Heart right ventricle (tissue), 16 donors: ENCODE results near the gene SLC32A1. TPM values are rescaled to one million over a fixed set of nuclear protein-coding genes. Genes with fewer than 3 reads are reported as not detected.

Experiments used
- ATAC-seq, 8 donors: fragments of 200-7000 bp; cut with Tn5 transposase; one replicate each; pipeline ENCODE4 v1.9.1; 2020; ENCODE audit warnings: mild to moderate bottlenecking in 8 of 8, moderate library complexity in 8 of 8, moderate number of reproducible peaks in 1 of 8
- DNase-seq, 2 donors: peaks; one replicate each; pipeline ENCODE4 v3.0.0-alpha.2; 2020
- H3K27ac ChIP-seq, 10 donors: fragments of 200-600 bp; sonication (generic) in 2 of 10; one replicate each; pipeline versions ENCODE4 v1.5.0 to v1.8.0; 2020 to 2022; ENCODE audit warnings: mild to moderate bottlenecking in 3 of 10
- H3K27me3 ChIP-seq, 7 donors: fragments of 200-600 bp; one replicate each; pipeline ENCODE4 v1.8.0; 2021 to 2022; ENCODE audit warnings: mild to moderate bottlenecking in 2 of 7
- H3K36me3 ChIP-seq, 9 donors: fragments of 200-600 bp; sonication (generic) in 1 of 9; one replicate each; pipeline versions ENCODE4 v1.5.0 to v1.8.0; 2020 to 2022; ENCODE audit warnings: mild to moderate bottlenecking in 2 of 9
- H3K4me1 ChIP-seq, 9 donors: fragments of 200-600 bp; sonication (generic) in 1 of 9; one replicate each; pipeline versions ENCODE4 v1.5.0 to v1.8.0; 2020 to 2022; ENCODE audit warnings: mild to moderate bottlenecking in 4 of 9
- H3K4me3 ChIP-seq, 10 donors: fragments of 200-600 bp; sonication (generic) in 2 of 10; one replicate each; pipeline versions ENCODE4 v1.5.0 to v1.8.0; 2020 to 2022; ENCODE audit warnings: mild to moderate bottlenecking in 7 of 10, moderate library complexity in 2 of 10
- H3K9me3 ChIP-seq, 11 donors: fragments of 200-600 bp in 10 of 11; sonication (generic) in 2 of 11; one replicate each; pipeline versions ENCODE4 v1.5.0 to v1.8.0; 2013 to 2022; ENCODE audit warnings: mild to moderate bottlenecking in 2 of 11, control low read depth in 1 of 11, moderate library complexity in 1 of 11
- WGBS, 2 donors: extraction: QIAGEN DNeasy Blood & Tissue Kit; methylation state at CpG; one replicate each; pipeline ENCODE4 v1.1.7; 2013; ENCODE audit warnings: inconsistent platforms in 1 of 2; 5-methylcytosine and 5-hydroxymethylcytosine counted together
- intact Hi-C, 10 donors: fragments of 100-400 bp; cut with DNase I; formaldehyde crosslinking; loops; one replicate each; pipeline versions ENCODE4 v1.11.1 to v1.14.2; 2022
- polyA plus RNA-seq, 2 donors: library from polyadenylated mRNA; stranded (reverse); fragments of 200-250 nt; gene quantifications; one replicate each; pipeline ENCODE4 v1.2.3, GENCODE V29; 2013
- total RNA-seq, 10 donors: library from RNA; stranded (reverse); fragmentation: NEBNext Ultra II Directional in 3 of 10; extraction: Animal tissue kit (Norgen Biotek cat#: 25700) in 3 of 10; gene quantifications; one replicate each; pipeline versions ENCODE4 v1.2.1 to v1.2.4, GENCODE V29; 2021 to 2023
- TF ChIP-seq, protein P1 (sequence below), 9 donors: fragments of 200-600 bp; sonication (generic) in 2 of 9; IDR thresholded peaks; one replicate each; pipeline versions ENCODE4 v1.5.0 to v1.8.0; 2021 to 2022; ENCODE audit warnings: antibody characterized with exemption in 9 of 9, mild to moderate bottlenecking in 5 of 9, moderate library complexity in 1 of 9
- donor health status: Arrhythmogenic right ventricular cardiomyopathy.
- donor health status: ischemic (EF 13 %, LVEDD 7.1; RV severe dilation, severe dysfunction).
- donor health status: healthy with polysubstance abuse.
- donor health status: DM: no; HTN: yes; CAD: no.
- donor health status: DM: no; HTN: no; CAD: no.
- donor health status: ischemic (EF 25% LVEDD 6.9; RV normal size, moderate dysfunction).
- donor health status: ischemic (EF 25% LVEDD 5.7; RV mildly dilated, moderate dysfunction).
- donor health status: healthy.
- donor health status: DM: yes; HTN: yes; CAD: no.
- donor health status: Ischemic cardiomyopathy.
- donor health status: ischemic (EF 35%, LVEDD 5.7; RV mildly dilated, moderate dysfunction).
- donor health status: nonischemic (EF 11% LVEDD 7.7; RV severe dilation, severe dysfunction).
- donor health status: DM: yes; HTN: yes; CAD: no.
- donor health status: PGD.
- donor health status: ischemic (EF 29% LVEDD 5.4; RV normal size, mild dysfunction).
- donor health status: nonischemic (EF 23%, LVEDD 6.1; RV moderate dilation, normal function).

Gene SLC32A1
- total and polyA plus RNA-seq, 12 donors = not detected

DNA sequence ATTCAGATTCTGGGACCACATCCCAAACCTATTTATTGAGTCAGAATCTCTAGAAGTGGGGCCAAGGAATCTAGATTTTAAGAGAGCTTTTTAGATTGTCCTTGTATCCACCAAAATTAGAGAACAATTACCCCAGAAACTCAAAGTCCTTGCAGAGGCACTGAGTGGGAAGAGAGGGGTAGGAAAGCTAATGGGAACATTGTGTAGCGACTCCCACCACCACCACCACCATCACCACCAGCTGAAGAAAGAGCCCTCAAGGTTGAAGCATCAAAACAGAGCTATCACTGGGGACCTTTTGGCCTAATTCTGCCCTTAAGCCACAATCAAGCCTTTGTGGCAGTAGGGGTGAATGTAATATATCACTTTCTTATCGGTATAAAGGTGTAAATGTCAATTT is 39.0 kb upstream of the SLC32A1 start:
- Histone ChIP-seq H3K27me3 (peaks cover 0 to 59% (median 36%) of the 10 kb centered on the region in 7 donors), H3K36me3 (no peaks in the 10 kb centered on the region), H3K4me3 (no peak overlapping the region), H3K27ac (no peak overlapping the region), H3K9me3 (no peaks in the 10 kb centered on the region), H3K4me1 (no peaks in the 10 kb centered on the region)
- TF ChIP-seq, protein P1, sequence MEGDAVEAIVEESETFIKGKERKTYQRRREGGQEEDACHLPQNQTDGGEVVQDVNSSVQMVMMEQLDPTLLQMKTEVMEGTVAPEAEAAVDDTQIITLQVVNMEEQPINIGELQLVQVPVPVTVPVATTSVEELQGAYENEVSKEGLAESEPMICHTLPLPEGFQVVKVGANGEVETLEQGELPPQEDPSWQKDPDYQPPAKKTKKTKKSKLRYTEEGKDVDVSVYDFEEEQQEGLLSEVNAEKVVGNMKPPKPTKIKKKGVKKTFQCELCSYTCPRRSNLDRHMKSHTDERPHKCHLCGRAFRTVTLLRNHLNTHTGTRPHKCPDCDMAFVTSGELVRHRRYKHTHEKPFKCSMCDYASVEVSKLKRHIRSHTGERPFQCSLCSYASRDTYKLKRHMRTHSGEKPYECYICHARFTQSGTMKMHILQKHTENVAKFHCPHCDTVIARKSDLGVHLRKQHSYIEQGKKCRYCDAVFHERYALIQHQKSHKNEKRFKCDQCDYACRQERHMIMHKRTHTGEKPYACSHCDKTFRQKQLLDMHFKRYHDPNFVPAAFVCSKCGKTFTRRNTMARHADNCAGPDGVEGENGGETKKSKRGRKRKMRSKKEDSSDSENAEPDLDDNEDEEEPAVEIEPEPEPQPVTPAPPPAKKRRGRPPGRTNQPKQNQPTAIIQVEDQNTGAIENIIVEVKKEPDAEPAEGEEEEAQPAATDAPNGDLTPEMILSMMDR (IDR thresholded peaks at IDR 0.05) = no peak
- DNase-seq (no peak), ATAC-seq (no peak)
- 66 to 69% methylated on average over 2 of the region's 2 CpGs for WGBS, 2 donors
- intact Hi-C loops = no loop called here

GRCh38 chr20:38685853-38686473 is 38.3 kb upstream of the SLC32A1 start:
- TF ChIP-seq, protein P1 (IDR thresholded peaks at IDR 0.05) = no peak
- H3K27me3 ChIP-seq = peaks cover 0 to 63% (median 33%) of the 10 kb centered on the region in 7 donors

DNA sequence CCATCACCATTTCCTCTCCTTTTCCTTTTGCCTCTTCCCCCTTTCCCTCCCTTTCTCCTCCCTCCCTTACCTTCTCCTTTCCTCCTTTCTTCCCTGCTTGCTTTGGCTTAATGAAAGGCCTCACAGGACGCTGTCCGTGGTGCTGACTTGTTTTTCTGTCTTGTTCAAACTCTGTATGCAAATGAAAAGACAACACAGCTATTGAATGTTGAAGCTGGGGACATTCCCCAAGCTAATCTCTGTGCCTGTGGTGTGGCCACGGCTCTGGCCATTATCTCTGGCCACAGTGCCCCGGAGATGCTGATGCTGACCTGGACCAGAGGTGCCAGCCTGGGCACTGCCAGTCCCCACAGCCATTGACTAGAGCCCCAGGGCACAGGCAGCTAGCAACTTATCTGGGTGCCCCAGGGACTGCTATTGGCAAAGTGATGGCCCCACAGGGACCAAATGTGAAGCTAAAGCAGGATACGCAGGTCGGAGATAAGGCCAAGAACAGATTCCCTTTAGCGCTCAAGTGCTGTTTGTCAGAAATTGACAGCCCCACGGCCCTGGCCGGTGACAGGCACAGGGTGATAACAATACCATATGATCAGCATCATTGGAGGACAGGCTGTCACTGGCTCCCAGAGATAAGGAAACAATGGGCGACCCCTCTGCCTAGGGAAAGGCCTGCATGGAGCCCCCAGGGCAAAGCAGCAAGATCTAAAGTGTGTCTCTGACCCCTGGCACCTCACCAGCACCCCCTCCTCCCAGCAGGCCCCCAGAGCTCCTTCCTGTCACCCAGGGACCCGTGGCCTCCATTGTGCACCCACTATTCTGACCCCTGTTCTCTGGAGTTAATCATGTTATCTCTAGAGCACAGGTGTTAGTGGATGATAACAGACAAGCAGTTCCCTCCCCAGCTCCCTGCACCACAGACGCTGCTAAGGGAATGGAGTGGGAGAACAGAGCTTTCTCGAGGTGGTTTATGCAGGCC is 31.6 kb upstream of the SLC32A1 start:
- DNase-seq (peak; percentile 30 to 63), ATAC-seq (no peak)
- H3K9me3 ChIP-seq = no peaks in the 10 kb centered on the region
- intact Hi-C loops = no loop called here
- peaks cover 0 to 45% (median 35%) of the 10 kb centered on the region in 7 donors for H3K27me3 ChIP-seq
- H3K36me3 ChIP-seq = no peaks in the 10 kb centered on the region
- H3K4me3 ChIP-seq = no peak overlapping the region
- H3K4me1 ChIP-seq = no peaks in the 10 kb centered on the region
- H3K27ac ChIP-seq = no peak overlapping the region
- TF ChIP-seq, protein P1 (IDR thresholded peaks at IDR 0.05) = no peak
- WGBS, 2 donors = 5 to 6% methylated on average over 13 of the region's 13 CpGs

More at GRCh38 chr20:38685853-38686473, 38.3 kb upstream of the SLC32A1 start:
- Histone ChIP-seq H3K9me3 (no peaks in the 10 kb centered on the region), H3K36me3 (no peaks in the 10 kb centered on the region), H3K4me1 (no peaks in the 10 kb centered on the region), H3K27ac (no peak overlapping the region), H3K4me3 (no peak overlapping the region)
- intact Hi-C loops = no loop called here
- DNase-seq = peak; percentile 32 to 44
- ATAC-seq = no peak
- 10 to 11% methylated on average over 14 of the region's 14 CpGs for WGBS, 2 donors

DNA sequence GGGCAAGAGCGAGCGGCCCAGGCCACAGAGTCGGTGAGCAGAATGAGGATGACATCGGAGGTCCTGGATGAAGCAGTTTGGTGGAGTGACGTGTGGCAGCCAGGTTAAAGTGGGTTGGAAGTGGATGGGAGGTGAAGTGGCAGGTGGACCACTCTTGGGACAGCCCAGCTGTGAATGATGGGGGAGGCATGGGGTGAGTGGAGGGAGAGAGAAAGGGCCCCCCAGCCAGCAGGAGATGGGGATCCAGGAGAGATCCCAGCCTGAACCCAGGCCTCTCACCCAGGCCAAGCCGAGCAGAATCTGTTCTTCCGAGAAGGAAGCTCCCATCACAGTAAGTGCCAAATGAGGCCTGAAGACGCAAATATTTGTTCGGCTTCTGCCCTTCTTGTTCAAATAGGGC is 27.0 kb upstream of the SLC32A1 start:
- Histone ChIP-seq H3K4me1 (no peaks in the 10 kb centered on the region), H3K27me3 (peaks cover 0 to 47% (median 39%) of the 10 kb centered on the region in 7 donors), H3K9me3 (no peaks in the 10 kb centered on the region), H3K4me3 (no peak overlapping the region), H3K27ac (no peak overlapping the region), H3K36me3 (no peaks in the 10 kb centered on the region)
- DNase-seq = no peak
- intact Hi-C loops = no loop called here
- no peak for ATAC-seq
- WGBS, 2 donors = 79 to 84% methylated on average over 9 of the region's 9 CpGs
- TF ChIP-seq, protein P1 (IDR thresholded peaks at IDR 0.05) = no peak
